Thoracic aorta (tissue), 2 donors: Measurements from ENCODE around the gene CRX. TPM values are rescaled to one million over a fixed set of nuclear protein-coding genes. Genes with fewer than 3 reads are reported as not detected.
A peak's percentile ranks its signal among the peaks of the same experiment; 100 is the strongest.
"Not testable (repeated sequence)": the region's sequence is repeated elsewhere in the genome, so short reads cannot be mapped to it uniquely, and the experiment has no call there.

Source experiments
- ATAC-seq: fragments of 150-250 bp; one replicate; pipeline ENCODE4 v1.8.0; 2017; ENCODE audit warnings: low read depth; ENCODE audit not compliant: insufficient number of reproducible peaks, low FRiP score
- DNase-seq: peaks from one replicate; pipeline ENCODE4 v3.0.0-alpha.2; 2020; ENCODE audit warnings: low spot score
- H3K27ac ChIP-seq, 2 donors: fragments of 200-600 bp; sonication (generic); 1 replicate in 1 of 2; 2 replicates in 1 of 2; pipeline ENCODE4 v1.5.1; 2016; ENCODE audit warnings: mild to moderate bottlenecking in 2 of 2, moderate library complexity in 2 of 2
- H3K27me3 ChIP-seq: fragments of 200-600 bp; sonication (generic); replicated peaks from 2 replicates; pipeline ENCODE4 v1.6.0; 2016; ENCODE audit warnings: mild to moderate bottlenecking; ENCODE audit not compliant: insufficient read depth
- H3K36me3 ChIP-seq: fragments of 200-600 bp; sonication (generic); one replicate; pipeline ENCODE4 v1.5.1; 2016
- H3K4me1 ChIP-seq, 2 donors: fragments of 200-600 bp; sonication (generic); 1 replicate in 1 of 2; 2 replicates in 1 of 2; pipeline versions ENCODE4 v1.5.1 to v1.6.0; 2016; ENCODE audit warnings: low read depth in 2 of 2, mild to moderate bottlenecking in 1 of 2; ENCODE audit not compliant: control insufficient read depth in 1 of 2
- H3K4me3 ChIP-seq: fragments of 200-600 bp; sonication (generic); 2 replicates; pipeline ENCODE4 v1.5.1; 2016; ENCODE audit warnings: mild to moderate bottlenecking
- H3K9me3 ChIP-seq: fragments of 200-600 bp; sonication (generic); 2 replicates; pipeline ENCODE4 v1.5.1; 2016
- total RNA-seq, 2 donors: library from RNA; depleted of rRNA; stranded (reverse); fragments of >200 nt; gene quantifications; one replicate each; pipeline versions ENCODE4 v1.1.0 to v1.2.3, GENCODE V29; 2016
- TF ChIP-seq, protein P1 (sequence below): fragments of 200-600 bp; sonication (generic); IDR thresholded peaks from one replicate; pipeline ENCODE4 v1.5.1; 2019; ENCODE audit warnings: antibody characterized with exemption

The CRX gene
- not detected for total RNA-seq

DNA sequence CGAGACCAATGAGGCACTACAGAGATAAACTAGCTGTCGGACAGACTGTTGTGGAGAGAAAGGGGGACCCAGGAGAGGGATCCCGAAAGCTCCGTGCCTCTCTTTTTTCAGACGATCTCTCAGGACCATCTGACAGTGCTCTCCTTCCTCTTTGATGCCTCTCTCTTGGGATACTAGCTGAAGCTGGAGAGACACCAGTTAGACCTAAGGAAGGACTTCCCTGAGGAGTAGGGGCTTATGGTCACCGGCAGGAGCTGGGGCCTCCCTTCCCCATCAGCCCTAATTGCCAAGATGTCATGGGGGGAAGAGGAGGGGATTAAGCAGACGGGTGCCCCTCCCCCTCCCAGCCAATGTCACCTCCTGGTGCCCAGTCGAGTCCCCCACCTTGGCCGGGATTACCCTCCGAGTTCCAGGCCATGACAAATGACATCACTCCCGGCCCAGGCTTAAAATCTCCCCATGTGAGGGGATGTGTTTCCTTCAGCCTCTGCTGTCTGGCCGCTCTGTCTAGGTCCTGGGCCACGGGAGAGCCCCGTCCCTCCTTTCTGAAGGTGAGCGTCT is at the start of gene CRX:
TSS of gene CRX (plus strand) at position 478 of the 561 bp plus-strand sequence. CDS start 12,507 bp downstream, outside the sequence.
- H3K9me3 ChIP-seq: no peaks in the 10 kb centered on the region
- H3K27ac ChIP-seq: no peak within 1 kb of the TSS
- H3K4me3 ChIP-seq: no peak within 1 kb of the TSS
- H3K36me3 ChIP-seq: no peaks in the 10 kb centered on the region
- no peak for DNase-seq
- ATAC-seq: no peak
- no peaks in the 10 kb centered on the region for H3K27me3 ChIP-seq
- no peaks in the 10 kb centered on the region for H3K4me1 ChIP-seq
- TF ChIP-seq, protein P1, sequence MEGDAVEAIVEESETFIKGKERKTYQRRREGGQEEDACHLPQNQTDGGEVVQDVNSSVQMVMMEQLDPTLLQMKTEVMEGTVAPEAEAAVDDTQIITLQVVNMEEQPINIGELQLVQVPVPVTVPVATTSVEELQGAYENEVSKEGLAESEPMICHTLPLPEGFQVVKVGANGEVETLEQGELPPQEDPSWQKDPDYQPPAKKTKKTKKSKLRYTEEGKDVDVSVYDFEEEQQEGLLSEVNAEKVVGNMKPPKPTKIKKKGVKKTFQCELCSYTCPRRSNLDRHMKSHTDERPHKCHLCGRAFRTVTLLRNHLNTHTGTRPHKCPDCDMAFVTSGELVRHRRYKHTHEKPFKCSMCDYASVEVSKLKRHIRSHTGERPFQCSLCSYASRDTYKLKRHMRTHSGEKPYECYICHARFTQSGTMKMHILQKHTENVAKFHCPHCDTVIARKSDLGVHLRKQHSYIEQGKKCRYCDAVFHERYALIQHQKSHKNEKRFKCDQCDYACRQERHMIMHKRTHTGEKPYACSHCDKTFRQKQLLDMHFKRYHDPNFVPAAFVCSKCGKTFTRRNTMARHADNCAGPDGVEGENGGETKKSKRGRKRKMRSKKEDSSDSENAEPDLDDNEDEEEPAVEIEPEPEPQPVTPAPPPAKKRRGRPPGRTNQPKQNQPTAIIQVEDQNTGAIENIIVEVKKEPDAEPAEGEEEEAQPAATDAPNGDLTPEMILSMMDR: no peak

GRCh38 chr19:47776568-47776967 is 45.2 kb upstream of the CRX start:
- no peak for ATAC-seq
- no peaks in the 10 kb centered on the region for H3K36me3 ChIP-seq
- TF ChIP-seq, protein P1: no peak
- no peaks in the 10 kb centered on the region for H3K27me3 ChIP-seq
- no peak overlapping the region for H3K4me3 ChIP-seq
- H3K27ac ChIP-seq: no peak overlapping the region
- no peaks in the 10 kb centered on the region for H3K9me3 ChIP-seq
- no peak for DNase-seq
- peaks cover 13 to 26% of the 10 kb centered on the region in 2 donors for H3K4me1 ChIP-seq

GRCh38 chr19:47777245-47778048 is 44.3 kb upstream of the CRX start:
- DNase-seq, ATAC-seq, H3K36me3 ChIP-seq, H3K9me3 ChIP-seq, H3K27me3 ChIP-seq: not testable (repeated sequence)
- peak overlapping the region; percentile 98 for H3K27ac ChIP-seq
- peak overlapping the region; percentile 89 for H3K4me3 ChIP-seq
- peaks cover 21 to 35% of the 10 kb centered on the region in 2 donors for H3K4me1 ChIP-seq

- TF ChIP-seq, protein P1: no peak
- DNase-seq: no peak
- Histone ChIP-seq H3K27ac (peak within 1 kb of the TSS; percentile 98), H3K4me3 (peak within 1 kb of the TSS; percentile 89), H3K36me3 (peaks cover 13% of the 10 kb centered on the region), H3K4me1 (peaks cover 22 to 41% of the 10 kb centered on the region in 2 donors), H3K9me3 (no peaks in the 10 kb centered on the region), H3K27me3 (no peaks in the 10 kb centered on the region)
- peak; percentile 78 for ATAC-seq
Measured at GRCh38 chr19:47778049-47778953, 43.4 kb upstream of the CRX start, which contains the start of gene SELENOW. Gene SELENOW (plus strand): TSS chr19:47778703. CDS start chr19:47778786, 83 bp downstream.

- H3K27ac ChIP-seq: peak overlapping the region; percentile 98
- ATAC-seq (peak; percentile 12), DNase-seq (no peak)
- H3K36me3 ChIP-seq: peaks cover 19% of the 10 kb centered on the region
- TF ChIP-seq, protein P1: no peak
- no peaks in the 10 kb centered on the region for H3K9me3 ChIP-seq
- no peaks in the 10 kb centered on the region for H3K27me3 ChIP-seq
- peak overlapping the region; percentile 89 for H3K4me3 ChIP-seq
- peaks cover 22 to 41% of the 10 kb centered on the region in 2 donors for H3K4me1 ChIP-seq
Measured at GRCh38 chr19:47778954-47779351, 42.8 kb upstream of the CRX start.
